A375 (cell line): ENCODE data around the gene ALPL. TPM values are rescaled to one million over a fixed set of nuclear protein-coding genes. Genes with fewer than 3 reads are reported as not detected.

Experiments
- total RNA-seq: library from RNA; depleted of rRNA; stranded (reverse); fragments of >200 nt; shearing (Covaris generic); gene quantifications from 2 replicates; pipeline ENCODE4 v1.2.3, GENCODE V29; 2014; rRNA removed

ALPL gene
- 0.53 TPM in 1 of 2 replicates, not detected in the other for total RNA-seq

GRCh38 chr1:21509351-21510112 lies at the start of gene ALPL:
Gene ALPL, plus strand, starts transcription at chr1:21509423. Its CDS starts 44,659 bp downstream, at chr1:21554082.

Other genes with a start within 250 kb of the ALPL start
- 51.9 and 53.3 TPM in 2 replicates for gene ECE1, start 219.0 kb upstream of the ALPL start, total RNA-seq
- gene NBPF3, start 69.3 kb upstream of the ALPL start, total RNA-seq = 10.6 and 11.1 TPM in 2 replicates
- gene RAP1GAP, start 159.9 kb downstream of the ALPL start, total RNA-seq = 0.69 and 1.5 TPM in 2 replicates